ENCODE measurements around the gene MTX3.

The MTX3 gene

GRCh38 chr5:79932510-79933504 lies 58.3 kb downstream of the MTX3 start:
- DNase-seq: no peak

- DNase-seq: no peak
These were observed 59.2 kb downstream of the MTX3 start for GRCh38 chr5:79931866-79932265.

- DNase-seq: no peak
These were observed 59.7 kb downstream of the MTX3 start for GRCh38 chr5:79931409-79931808.

GRCh38 chr5:79929095-79929494 lies 62.0 kb downstream of the MTX3 start:
- DNase-seq: no peak

All from NCI-H2227 treated with DMSO at 0.1 percent for 48 hours (cell line).